Measurements from ENCODE around the gene DNM1L. TPM values are rescaled to one million over a fixed set of nuclear protein-coding genes. Genes with fewer than 3 reads are reported as not detected.

The DNM1L gene
- total and polyA plus RNA-seq, 2 of the 4 experiments (the other 2 are of a cell fraction) = 44.8 to 70.1 TPM

GRCh38 chr12:32686340-32686739 lies 7.2 kb downstream of the DNM1L start:
- DNase-seq (no peak), ATAC-seq (ENCODE audit: low read depth) (no peak)
- Histone ChIP-seq H3K27me3 (ENCODE audit: control insufficient read depth, insufficient read depth, low read length) (no peaks in the 10 kb centered on the region), H2AK9ac (replicated peaks; ENCODE audit: low read depth, low read length, poor library complexity) (no peak overlapping the region), H3K27ac (ENCODE audit: insufficient read depth, low read length) (no peak overlapping the region), H3K4ac (ENCODE audit: low read depth, low read length) (no peak overlapping the region), H2BK15ac (ENCODE audit: low read depth, low read length) (no peak overlapping the region), H3K9me1 (ENCODE audit: insufficient read depth, low read length) (no peaks in the 10 kb centered on the region; the same call in 1 of the 2 replicates), H4K20me1 (ENCODE audit: insufficient read depth, low read length) (peaks cover 31% of the 10 kb centered on the region), H4K91ac (ENCODE audit: insufficient read depth, low read depth, low read length) (no peak overlapping the region), H3K4me3 (ENCODE audit: insufficient read depth, low read depth, low read length) (no peak overlapping the region), H2AK5ac (ENCODE audit: low read depth, low read length) (no peak overlapping the region), H4K8ac (ENCODE audit: low read depth in 2 of 2, low read length in 2 of 2) (no peak overlapping the region), H4K5ac (ENCODE audit: low read depth, low read length) (no peak overlapping the region), H3K56ac (ENCODE audit: extremely low read depth, insufficient read depth, low read length) (no peak overlapping the region), H3K36me3 (ENCODE audit: control insufficient read depth, insufficient read depth, low read length) (peaks cover 3% of the 10 kb centered on the region; the same call in 1 of the 2 replicates), H2BK5ac (ENCODE audit: low read depth, low read length, poor library complexity, severe bottlenecking) (no peak overlapping the region), H3K14ac (replicated peaks; ENCODE audit: low read depth, low read length) (no peak overlapping the region), H3K79me1 (ENCODE audit: low read depth in 1 of 2, low read length in 2 of 2) (peaks cover 8 to 55% of the 10 kb centered on the region in 2 experiments), H3K23ac (ENCODE audit: low read depth, low read length) (no peak overlapping the region), H2BK20ac (ENCODE audit: low read depth, low read length) (no peak overlapping the region), H3K4me1 (ENCODE audit: control insufficient read depth, insufficient read depth, low read length) (no peaks in the 10 kb centered on the region; the same call in 1 of the 2 replicates), H3K4me2 (ENCODE audit: low read depth, low read length) (no peak overlapping the region), H3K9me3 (ENCODE audit: control insufficient read depth, insufficient read depth, low read length) (no peaks in the 10 kb centered on the region), H3K18ac (ENCODE audit: low read depth, low read length) (no peak overlapping the region), H3K9ac (ENCODE audit: low read depth, low read length) (no peak overlapping the region), H2AFZ (replicated peaks; ENCODE audit: low read length, poor library complexity) (no peak overlapping the region), H2BK120ac (ENCODE audit: low read depth, low read length) (no peak overlapping the region)
- ChIA-PET CTCF (no interaction called here), POLR2A (ENCODE audit: unreplicated experiment) (no interaction called here)
- BruUV-seq (replicated peaks) = no TSS peak
- no CpG with 5 or more reads among the region's 1 CpG for WGBS, 2 experiments (ENCODE audit: extremely low coverage in 2 of 2, insufficient read length in 1 of 2)
- in situ Hi-C loops (cut with MboI; ENCODE audit: low sequenced_read_pairs) (loop anchor here (25.0 kb wide), 1 partner anchor 1024 kb away; the partner anchor contains the start of gene ETFBKMT), intact Hi-C loops (cut with micrococcal nuclease) (no loop called here), dilution Hi-C loops (cut with HindIII; ENCODE audit: low sequenced_read_pairs, unreplicated experiment) (no loop called here)
- TF ChIP-seq RAD21 (IDR thresholded peaks at IDR 0.05; ENCODE audit: low read length) = no peak
- no peak for TF ChIP-seq CHD1 (IDR thresholded peaks at IDR 0.05; ENCODE audit: low read depth, low read length)
- no peak for TF ChIP-seq USF2 (IDR thresholded peaks at IDR 0.05; ENCODE audit: low read depth, low read length)
- TF ChIP-seq MAFK (IDR thresholded peaks at IDR 0.05; ENCODE audit: low read depth, low read length) = no peak
- no peak for TF ChIP-seq CEBPB (IDR thresholded peaks at IDR 0.05; ENCODE audit: low read depth, low read length)
- no peak for TF ChIP-seq MXI1 (IDR thresholded peaks at IDR 0.05; ENCODE audit: borderline replicate concordance, low read depth, low read length)
- TF ChIP-seq NFE2L2 (IDR thresholded peaks at IDR 0.05; ENCODE audit: low read depth, low read length) = no peak
- TF ChIP-seq CTCF (conservative IDR thresholded peaks at IDR 0.05; ENCODE audit: low read depth, low read length) = no peak
